T-helper 1 cell treated with Interleukin-12 subunit alpha and Interleukin-12 subunit beta and Interleukin-4 antibody, amounts not matched to agents 30 ng/mL and 1 ng/mL, for 36 hours (primary cell): ENCODE results near the gene PPP1R27. TPM values are rescaled to one million over a fixed set of nuclear protein-coding genes. Genes with fewer than 3 reads are reported as not detected.

Source experiments
- intact Hi-C: fragments of 100-400 bp; cut with micrococcal nuclease; formaldehyde crosslinking; loops from one replicate; pipeline ENCODE4 v1.15.1; 2024
- total RNA-seq: library from RNA; stranded (reverse); gene quantifications from 2 replicates; pipeline ENCODE4 v1.2.3, GENCODE V29; 2022

The PPP1R27 gene
- total RNA-seq, 1 donor from 2014 or later = not detected

DNA sequence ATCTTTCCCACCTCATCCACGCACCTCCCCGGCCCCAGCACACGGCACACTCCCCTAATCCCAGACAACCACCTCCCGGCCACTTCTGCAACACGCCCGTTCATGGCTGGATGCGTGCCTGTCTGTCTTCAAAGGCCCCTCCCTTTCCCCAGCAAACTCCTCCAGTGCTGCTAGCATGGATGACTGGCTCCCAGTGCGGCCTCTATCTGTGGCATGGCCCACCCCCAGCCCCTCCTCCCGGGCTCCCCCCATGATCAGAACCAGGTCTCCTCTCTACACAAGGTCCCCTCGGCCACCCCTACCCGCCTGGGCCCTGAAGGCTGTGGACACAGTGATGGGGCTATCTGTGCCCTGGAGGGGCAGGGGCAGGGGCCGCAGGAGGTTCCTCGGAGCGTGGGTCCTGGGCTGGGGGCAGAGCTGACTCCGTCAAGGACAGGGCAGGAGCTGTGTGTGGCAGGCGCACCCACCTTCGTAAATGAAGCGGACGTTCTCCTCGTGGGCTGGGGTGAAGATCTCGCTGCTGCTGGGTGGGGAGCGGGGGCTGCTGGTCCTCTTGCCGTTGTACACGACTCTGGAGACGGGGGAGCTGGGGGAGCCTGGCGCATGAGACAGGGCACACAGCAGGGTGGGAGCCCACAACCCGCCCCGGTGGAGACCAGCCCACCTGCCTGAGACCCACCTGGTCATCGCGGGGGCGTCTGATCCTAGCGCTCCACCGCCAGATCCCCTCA, 10.9 kb downstream of the PPP1R27 start:
- intact Hi-C loops = no loop called here

DNA sequence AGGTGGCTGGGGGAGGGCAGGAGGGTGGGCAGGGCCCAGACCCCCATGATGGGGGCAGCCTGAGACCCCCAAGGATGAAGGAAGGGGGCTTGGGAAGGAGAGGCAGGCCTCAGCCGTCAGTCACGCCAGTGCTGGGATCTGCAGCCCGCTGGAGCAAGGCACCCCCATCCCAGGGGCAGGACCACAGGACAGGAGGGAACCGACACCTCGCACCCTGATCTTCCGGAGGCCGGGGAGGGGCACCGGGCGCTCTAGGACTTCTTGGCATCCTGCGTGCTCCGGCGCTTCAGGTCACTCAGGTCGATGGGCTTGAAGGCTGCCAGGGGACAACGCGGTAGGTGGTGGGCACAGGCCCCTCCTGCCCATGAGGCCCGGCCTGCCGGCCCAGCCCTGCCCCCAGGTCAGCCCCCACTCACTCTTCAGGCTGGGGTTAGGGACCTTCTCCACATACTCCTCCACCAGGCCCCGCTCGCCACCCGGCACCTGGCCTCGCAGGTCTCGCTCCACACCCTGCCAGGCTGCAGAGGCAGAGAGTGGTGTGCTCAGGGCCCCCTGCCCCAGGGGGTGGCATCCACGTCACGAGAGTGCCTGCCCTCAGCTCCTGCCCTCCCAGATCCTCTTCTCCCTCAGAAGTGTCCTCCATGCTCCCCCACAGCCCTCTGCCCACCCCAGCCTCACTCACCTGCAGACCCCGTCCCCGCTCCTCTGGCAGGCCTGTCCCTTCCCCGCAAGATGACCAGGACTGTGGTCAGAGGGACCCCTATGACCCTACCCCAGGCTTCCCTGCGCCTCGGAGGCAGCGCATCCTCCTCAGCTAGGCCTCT, 11.6 kb downstream of the PPP1R27 start:
- intact Hi-C loops = no loop called here

DNA sequence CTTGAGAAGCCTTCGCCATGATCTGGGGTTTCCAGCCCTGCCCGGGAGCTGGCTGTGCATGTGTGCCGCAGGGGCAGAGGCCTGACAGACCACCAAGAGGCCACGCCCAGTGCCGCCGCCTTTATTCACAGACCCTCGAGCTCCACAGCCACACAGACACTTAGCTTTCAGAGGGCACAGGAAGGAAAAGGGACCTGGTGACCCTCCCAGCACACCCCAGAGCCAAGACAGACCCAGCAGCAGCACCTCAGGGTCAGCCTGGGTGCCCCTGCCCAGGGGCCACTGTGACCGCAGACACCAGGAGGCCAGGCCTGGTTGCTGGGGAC, 12.6 kb downstream of the PPP1R27 start:
- intact Hi-C loops = no loop called here

- intact Hi-C loops = no loop called here
Observed at GRCh38 chr17:81821603-81822311, 13.1 kb downstream of the PPP1R27 start.

GRCh38 chr17:81821147-81821546, 13.7 kb downstream of the PPP1R27 start:
- intact Hi-C loops = no loop called here

GRCh38 chr17:81819708-81820107, 15.1 kb downstream of the PPP1R27 start:
- intact Hi-C loops = no loop called here

DNA sequence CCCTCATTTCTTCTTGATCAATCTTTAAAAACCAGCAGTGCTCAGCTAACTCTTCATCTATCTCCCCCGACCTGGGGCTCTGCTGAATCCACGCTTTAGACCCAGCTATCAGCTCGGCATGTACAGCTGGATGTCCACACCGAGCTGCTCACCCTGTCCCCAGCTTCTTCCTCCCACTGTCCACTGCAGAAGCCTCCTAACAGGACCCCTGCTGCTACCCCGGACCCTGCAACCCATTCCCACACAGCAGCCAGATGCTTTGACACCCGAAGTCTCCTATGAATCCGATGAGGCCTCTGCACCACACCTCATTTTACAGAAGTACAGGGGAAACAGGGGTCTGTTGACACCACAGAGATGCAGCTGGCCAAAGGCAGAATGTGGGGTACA, 17.1 kb downstream of the PPP1R27 start:
- intact Hi-C loops = no loop called here

GRCh38 chr17:81815646-81815986, 19.2 kb downstream of the PPP1R27 start:
- intact Hi-C loops = no loop called here

DNA sequence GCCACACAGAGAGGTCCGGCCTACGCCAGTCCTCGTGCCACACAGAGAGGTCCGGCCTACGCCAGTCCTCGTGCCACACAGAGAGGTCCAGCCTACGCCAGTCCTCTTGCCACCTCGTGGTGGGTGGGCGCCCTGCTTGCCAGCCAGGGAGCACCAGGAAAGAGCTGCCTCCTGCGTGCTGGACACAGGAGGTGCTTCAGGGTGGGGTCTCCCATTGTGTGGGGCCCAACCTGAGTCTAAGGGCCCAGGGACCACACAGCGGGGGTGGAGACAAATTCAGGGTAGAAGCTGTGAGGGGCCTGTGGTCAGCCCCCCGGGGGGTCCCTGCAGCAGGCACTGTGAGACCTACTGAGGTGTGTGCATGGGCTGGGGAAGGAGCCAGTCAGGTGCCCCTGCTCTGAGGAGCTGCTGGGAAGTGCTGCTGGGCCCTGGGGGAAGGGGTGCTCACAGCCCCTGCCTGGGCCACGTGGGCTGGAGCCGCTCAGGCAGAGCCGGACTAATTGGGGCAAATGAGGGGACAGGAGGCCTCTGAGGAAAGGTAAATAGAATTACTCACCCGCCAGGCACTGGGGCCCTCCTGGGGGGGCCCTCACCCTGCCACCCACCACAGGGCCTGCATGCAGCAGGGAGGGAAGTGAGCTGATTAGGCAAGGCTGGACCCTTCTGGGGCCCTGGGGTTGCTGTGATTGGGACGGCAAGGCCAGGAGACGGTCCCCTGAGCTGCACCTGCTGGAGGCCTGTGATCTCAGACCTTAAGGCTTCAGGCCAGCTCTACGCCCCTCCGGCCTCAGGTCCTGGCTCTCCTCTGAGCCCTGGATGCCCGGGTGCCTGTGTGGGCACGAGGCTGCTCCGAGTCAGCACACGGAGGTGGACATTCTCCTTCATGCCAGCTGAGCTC, 19.9 kb downstream of the PPP1R27 start:
- intact Hi-C loops = no loop called here

GRCh38 chr17:81813861-81814683, 20.8 kb downstream of the PPP1R27 start:
- intact Hi-C loops = no loop called here

GRCh38 chr17:81813371-81813684, 21.5 kb downstream of the PPP1R27 start:
- intact Hi-C loops = no loop called here

GRCh38 chr17:81812571-81813370, 22.1 kb downstream of the PPP1R27 start:
- intact Hi-C loops = no loop called here

- intact Hi-C loops = no loop called here
Observed at GRCh38 chr17:81811705-81812570, 22.9 kb downstream of the PPP1R27 start.

DNA sequence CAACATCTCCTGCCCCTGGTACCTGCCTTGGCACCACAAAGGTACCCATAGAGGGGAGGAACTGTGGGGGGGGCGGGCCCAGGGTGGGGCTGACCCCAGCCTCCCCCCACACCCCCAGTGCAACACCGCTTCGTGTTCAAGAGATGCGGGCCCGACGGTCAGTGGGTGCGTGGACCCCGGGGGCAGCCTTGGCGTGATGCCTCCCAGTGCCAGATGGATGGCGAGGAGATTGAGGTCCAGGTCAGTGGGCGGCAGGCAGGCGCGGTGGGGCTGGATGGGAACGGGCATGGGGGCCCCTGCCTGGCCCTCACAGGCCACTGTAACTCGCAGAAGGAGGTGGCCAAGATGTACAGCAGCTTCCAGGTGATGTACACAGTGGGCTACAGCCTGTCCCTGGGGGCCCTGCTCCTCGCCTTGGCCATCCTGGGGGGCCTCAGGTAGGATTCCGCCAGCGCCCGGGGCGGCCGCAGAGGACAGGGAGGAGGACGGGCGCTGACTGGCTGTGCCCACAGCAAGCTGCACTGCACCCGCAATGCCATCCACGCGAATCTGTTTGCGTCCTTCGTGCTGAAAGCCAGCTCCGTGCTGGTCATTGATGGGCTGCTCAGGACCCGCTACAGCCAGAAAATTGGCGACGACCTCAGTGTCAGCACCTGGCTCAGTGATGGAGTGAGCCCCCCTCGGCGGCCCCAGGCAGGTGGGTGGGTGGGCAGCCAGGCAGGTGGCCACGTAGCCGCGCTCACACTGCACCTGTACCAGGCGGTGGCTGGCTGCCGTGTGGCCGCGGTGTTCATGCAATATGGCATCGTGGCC, 23.8 kb downstream of the PPP1R27 start:
- intact Hi-C loops = no loop called here

DNA sequence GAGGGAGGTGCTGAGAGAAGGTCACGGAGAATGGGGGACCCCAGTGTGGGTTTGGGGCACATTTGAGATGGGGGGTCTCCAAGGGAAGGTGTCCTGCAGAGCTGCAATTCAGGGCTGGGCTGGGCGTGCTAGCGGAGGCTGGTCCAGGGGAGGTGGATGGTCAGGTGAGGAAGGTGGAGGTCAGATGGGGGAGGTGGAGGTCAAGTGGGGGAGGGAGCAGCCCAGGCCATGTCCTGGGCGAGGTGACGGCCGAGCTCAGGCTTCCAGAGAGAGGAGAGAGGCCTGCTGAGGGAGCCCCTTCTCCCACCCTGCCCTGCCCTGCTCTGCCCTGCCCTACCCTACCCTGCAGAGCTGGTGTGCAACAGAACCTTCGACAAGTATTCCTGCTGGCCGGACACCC, 24.4 kb downstream of the PPP1R27 start:
- intact Hi-C loops = no loop called here

- intact Hi-C loops = no loop called here
Observed at GRCh38 chr17:81809556-81809998, 25.3 kb downstream of the PPP1R27 start.

DNA sequence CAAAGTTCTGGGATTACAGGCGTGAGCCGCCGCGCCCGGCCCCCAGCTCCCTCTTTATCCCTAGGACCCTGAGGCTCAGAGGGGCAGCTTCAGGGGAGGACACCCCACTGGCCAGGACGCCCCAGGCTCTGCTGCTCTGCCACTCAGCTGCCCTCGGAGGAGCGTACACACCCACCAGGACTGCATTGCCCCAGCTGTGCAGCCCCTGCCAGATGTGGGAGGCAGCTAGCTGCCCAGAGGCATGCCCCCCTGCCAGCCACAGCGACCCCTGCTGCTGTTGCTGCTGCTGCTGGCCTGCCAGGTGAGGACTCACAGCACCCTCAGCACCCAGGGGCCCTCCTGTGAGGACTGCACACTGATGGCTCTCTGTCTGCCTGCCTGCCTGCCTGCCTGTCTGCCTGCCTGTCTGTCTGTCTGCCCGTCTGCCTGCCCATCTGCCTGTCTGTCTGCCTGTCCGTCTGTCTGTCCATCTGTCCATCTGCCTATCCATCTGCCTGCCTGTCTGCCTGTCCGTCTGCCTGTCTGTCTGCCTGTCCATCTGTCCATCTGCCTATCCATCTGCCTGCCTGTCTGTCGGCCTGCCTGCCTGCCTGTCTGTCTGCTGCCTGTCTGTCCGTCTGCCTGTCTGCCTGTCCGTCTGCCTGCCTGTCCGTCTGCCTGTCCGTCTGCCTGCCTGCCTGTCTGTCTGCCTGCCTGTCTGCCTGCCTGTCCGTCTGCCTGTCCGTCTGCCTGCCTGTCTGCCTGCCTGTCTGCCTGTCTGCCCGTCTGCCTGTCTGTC, 25.9 kb downstream of the PPP1R27 start:
- intact Hi-C loops = no loop called here
